ENCODE results near the gene APPL2. TPM values are rescaled to one million over a fixed set of nuclear protein-coding genes. Genes with fewer than 3 reads are reported as not detected.

Gene APPL2
- total and polyA plus RNA-seq, 7 donors = 15.3 to 116 (median 46.5) TPM

- peak overlapping the region in 2 of 4 donors; percentile 22 to 24 for H3K27ac ChIP-seq
- H3K9me3 ChIP-seq = no peaks in the 10 kb centered on the region
- H3K36me3 ChIP-seq = peaks cover 0 to 41% (median 2%) of the 10 kb centered on the region in 4 donors
- DNase-seq = no peak
- 47 to 66% methylated on average over 1 of the region's 1 CpG for WGBS, 2 donors
- intact Hi-C loops (cut with DNase I) = no loop called here
- H3K27me3 ChIP-seq = no peaks in the 10 kb centered on the region
- TF ChIP-seq EP300 (IDR thresholded peaks at IDR 0.05) (no peak), POLR2AphosphoS5 (IDR thresholded peaks at IDR 0.05) (no peak), POLR2A (IDR thresholded peaks at IDR 0.05) (no peak)
- TF ChIP-seq, protein P1, sequence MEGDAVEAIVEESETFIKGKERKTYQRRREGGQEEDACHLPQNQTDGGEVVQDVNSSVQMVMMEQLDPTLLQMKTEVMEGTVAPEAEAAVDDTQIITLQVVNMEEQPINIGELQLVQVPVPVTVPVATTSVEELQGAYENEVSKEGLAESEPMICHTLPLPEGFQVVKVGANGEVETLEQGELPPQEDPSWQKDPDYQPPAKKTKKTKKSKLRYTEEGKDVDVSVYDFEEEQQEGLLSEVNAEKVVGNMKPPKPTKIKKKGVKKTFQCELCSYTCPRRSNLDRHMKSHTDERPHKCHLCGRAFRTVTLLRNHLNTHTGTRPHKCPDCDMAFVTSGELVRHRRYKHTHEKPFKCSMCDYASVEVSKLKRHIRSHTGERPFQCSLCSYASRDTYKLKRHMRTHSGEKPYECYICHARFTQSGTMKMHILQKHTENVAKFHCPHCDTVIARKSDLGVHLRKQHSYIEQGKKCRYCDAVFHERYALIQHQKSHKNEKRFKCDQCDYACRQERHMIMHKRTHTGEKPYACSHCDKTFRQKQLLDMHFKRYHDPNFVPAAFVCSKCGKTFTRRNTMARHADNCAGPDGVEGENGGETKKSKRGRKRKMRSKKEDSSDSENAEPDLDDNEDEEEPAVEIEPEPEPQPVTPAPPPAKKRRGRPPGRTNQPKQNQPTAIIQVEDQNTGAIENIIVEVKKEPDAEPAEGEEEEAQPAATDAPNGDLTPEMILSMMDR (IDR thresholded peaks at IDR 0.05) = no peak
- H3K4me1 ChIP-seq = peaks cover 0 to 41% (median 27%) of the 10 kb centered on the region in 4 donors
- H3K4me3 ChIP-seq = no peak overlapping the region
Measured at GRCh38 chr12:105228494-105228893, 7.5 kb downstream of the APPL2 start.

- WGBS, 2 donors = 90 to 92% methylated on average over 3 of the region's 3 CpGs
- TF ChIP-seq POLR2AphosphoS5 (IDR thresholded peaks at IDR 0.05) (no peak), EP300 (IDR thresholded peaks at IDR 0.05) (no peak), POLR2A (IDR thresholded peaks at IDR 0.05) (no peak)
- TF ChIP-seq, protein P1 (IDR thresholded peaks at IDR 0.05) = no peak
- no peak for DNase-seq
- peaks cover 0 to 42% (median 2%) of the 10 kb centered on the region in 4 donors for H3K36me3 ChIP-seq
- H3K27ac ChIP-seq = no peak overlapping the region
- no peaks in the 10 kb centered on the region for H3K27me3 ChIP-seq
- peaks cover 0 to 38% (median 22%) of the 10 kb centered on the region in 4 donors for H3K4me1 ChIP-seq
- no peaks in the 10 kb centered on the region for H3K9me3 ChIP-seq
- no peak overlapping the region for H3K4me3 ChIP-seq
- intact Hi-C loops (cut with DNase I) = no loop called here
Measured at GRCh38 chr12:105227879-105228278, 8.1 kb downstream of the APPL2 start.

GRCh38 chr12:105226219-105226618, 9.8 kb downstream of the APPL2 start:
- intact Hi-C loops (cut with DNase I) = no loop called here
- Histone ChIP-seq H3K27ac (peak overlapping the region; percentile 25 to 54 (median 42)), H3K4me3 (no peak overlapping the region), H3K27me3 (no peaks in the 10 kb centered on the region), H3K36me3 (peaks cover 0 to 58% (median 4%) of the 10 kb centered on the region in 4 donors), H3K9me3 (no peaks in the 10 kb centered on the region), H3K4me1 (peaks cover 0 to 21% (median 9%) of the 10 kb centered on the region in 4 donors)
- DNase-seq = peak; percentile 84
- peak in 3 of 4 donors; percentile 23 to 71 (median 38) for TF ChIP-seq POLR2AphosphoS5 (IDR thresholded peaks at IDR 0.05)
- no peak for TF ChIP-seq POLR2A (IDR thresholded peaks at IDR 0.05)
- WGBS, 2 donors = 38 to 79% methylated on average over 8 of the region's 8 CpGs

GRCh38 chr12:105225505-105226015, 10.4 kb downstream of the APPL2 start:
- H3K4me1 ChIP-seq = peaks cover 0 to 20% (median 6%) of the 10 kb centered on the region in 4 donors
- no peak for DNase-seq
- H3K4me3 ChIP-seq = no peak overlapping the region
- H3K9me3 ChIP-seq = no peaks in the 10 kb centered on the region
- WGBS, 2 donors = 69 to 91% methylated on average over 5 of the region's 5 CpGs
- intact Hi-C loops (cut with DNase I) = no loop called here
- TF ChIP-seq POLR2AphosphoS5 (IDR thresholded peaks at IDR 0.05) (no peak), EP300 (IDR thresholded peaks at IDR 0.05) (no peak), POLR2A (IDR thresholded peaks at IDR 0.05) (no peak)
- TF ChIP-seq, protein P1 (IDR thresholded peaks at IDR 0.05) = no peak
- H3K27ac ChIP-seq = peak overlapping the region in 3 of 4 donors; percentile 25 to 54 (median 42)
- peaks cover 0 to 65% (median 4%) of the 10 kb centered on the region in 4 donors for H3K36me3 ChIP-seq
- H3K27me3 ChIP-seq = no peaks in the 10 kb centered on the region

- WGBS, 2 donors = 95 to 97% methylated on average over 4 of the region's 4 CpGs
- Histone ChIP-seq H3K27ac (no peak overlapping the region), H3K36me3 (peaks cover 0 to 67% (median 4%) of the 10 kb centered on the region in 4 donors), H3K4me3 (no peak overlapping the region), H3K4me1 (peaks cover 0 to 20% (median 2%) of the 10 kb centered on the region in 4 donors), H3K27me3 (no peaks in the 10 kb centered on the region), H3K9me3 (no peaks in the 10 kb centered on the region)
- TF ChIP-seq EP300 (IDR thresholded peaks at IDR 0.05) = no peak
- TF ChIP-seq, protein P1 (IDR thresholded peaks at IDR 0.05) = no peak
- intact Hi-C loops (cut with DNase I) = no loop called here
- DNase-seq = no peak
Measured at GRCh38 chr12:105224399-105224798, 11.6 kb downstream of the APPL2 start.

Data from sigmoid colon (tissue), 7 donors.